Uterus (tissue), 2 donors: ENCODE data around the gene CREB3L2.

Experiments
- POLR2A ChIP-seq, 2 donors: fragments of 450-650 bp; IDR thresholded peaks; one replicate each; pipeline ENCODE4 v1.6.1; 2016; ENCODE audit warnings: antibody characterized with exemption in 2 of 2, mild to moderate bottlenecking in 1 of 2, moderate library complexity in 1 of 2
- TF ChIP-seq, protein P1 (sequence below), 4 experiments: fragments of 200-600 bp in 2 of 4; fragments of 450-650 bp in 2 of 4; sonication (generic) in 2 of 4; IDR thresholded peaks; one replicate each; pipeline ENCODE4 v1.5.1; 2016 to 2019; ENCODE audit warnings: antibody characterized with exemption in 4 of 4, mild to moderate bottlenecking in 2 of 4, moderate library complexity in 1 of 4

DNA sequence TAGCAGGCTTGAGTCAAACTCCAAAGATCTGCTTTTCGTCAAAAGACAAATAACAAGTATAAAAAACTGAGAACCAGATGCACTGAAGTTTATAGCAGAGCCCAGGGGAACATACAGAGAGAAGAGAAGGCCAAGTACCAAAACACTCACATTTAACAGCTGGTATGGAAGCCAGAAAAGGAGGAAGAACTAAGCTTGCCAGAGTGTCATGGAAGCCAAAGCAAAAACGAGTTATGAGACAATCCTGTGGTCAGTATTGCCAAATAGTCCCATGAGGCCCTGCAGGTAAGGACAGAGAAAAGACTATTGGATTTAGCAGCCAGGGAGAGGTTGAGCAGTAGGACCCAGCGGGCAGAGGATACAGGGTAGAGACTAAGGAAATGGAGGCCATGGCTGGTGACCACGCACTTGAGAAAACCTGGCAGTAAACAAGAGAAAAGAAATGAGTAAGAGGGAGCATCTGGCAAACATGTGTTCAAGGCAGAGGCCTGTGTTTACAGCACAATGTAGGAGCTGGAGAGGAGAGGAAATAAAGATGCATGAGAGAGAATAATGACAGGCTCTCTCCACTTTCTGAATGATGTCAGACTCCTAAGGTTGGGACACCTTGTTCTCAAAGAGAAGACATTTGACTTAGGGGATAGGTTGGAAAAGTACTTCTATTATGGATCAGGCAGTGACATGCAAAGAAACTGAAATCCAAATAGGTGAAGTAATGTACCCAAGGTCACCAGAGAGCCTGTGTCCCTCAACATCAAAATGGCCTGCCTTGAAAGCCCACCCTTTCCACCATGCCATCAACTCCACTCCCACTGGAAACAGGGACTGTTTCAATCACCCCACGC, 9.1 kb downstream of the CREB3L2 start:
- TF ChIP-seq, protein P1, sequence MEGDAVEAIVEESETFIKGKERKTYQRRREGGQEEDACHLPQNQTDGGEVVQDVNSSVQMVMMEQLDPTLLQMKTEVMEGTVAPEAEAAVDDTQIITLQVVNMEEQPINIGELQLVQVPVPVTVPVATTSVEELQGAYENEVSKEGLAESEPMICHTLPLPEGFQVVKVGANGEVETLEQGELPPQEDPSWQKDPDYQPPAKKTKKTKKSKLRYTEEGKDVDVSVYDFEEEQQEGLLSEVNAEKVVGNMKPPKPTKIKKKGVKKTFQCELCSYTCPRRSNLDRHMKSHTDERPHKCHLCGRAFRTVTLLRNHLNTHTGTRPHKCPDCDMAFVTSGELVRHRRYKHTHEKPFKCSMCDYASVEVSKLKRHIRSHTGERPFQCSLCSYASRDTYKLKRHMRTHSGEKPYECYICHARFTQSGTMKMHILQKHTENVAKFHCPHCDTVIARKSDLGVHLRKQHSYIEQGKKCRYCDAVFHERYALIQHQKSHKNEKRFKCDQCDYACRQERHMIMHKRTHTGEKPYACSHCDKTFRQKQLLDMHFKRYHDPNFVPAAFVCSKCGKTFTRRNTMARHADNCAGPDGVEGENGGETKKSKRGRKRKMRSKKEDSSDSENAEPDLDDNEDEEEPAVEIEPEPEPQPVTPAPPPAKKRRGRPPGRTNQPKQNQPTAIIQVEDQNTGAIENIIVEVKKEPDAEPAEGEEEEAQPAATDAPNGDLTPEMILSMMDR (IDR thresholded peaks at IDR 0.05), result no peak
- TF ChIP-seq POLR2A (IDR thresholded peaks at IDR 0.05), result no peak
